PC-9 (cell line): ENCODE results near the gene ALKBH2. TPM values are rescaled to one million over a fixed set of nuclear protein-coding genes. Genes with fewer than 3 reads are reported as not detected.

Experiments used
- BruUV-seq: library from RNA; stranded (reverse); fragments of 400-500 nt; replicated peaks from 2 replicates; lab custom pipeline; 2021; lab: Mats Ljungman, UMichigan
- CTCF ChIA-PET: fragments of 300-600 bp; sonication (Branson Sonifier 250); formaldehyde crosslinking; loops from one replicate; lab custom pipeline; 2022; ENCODE audit warnings: antibody characterized with exemption; lab: Charles Lee
- POLR2A ChIA-PET: fragments of 300-600 bp; sonication (Branson Sonifier 250); formaldehyde crosslinking; loops from one replicate; lab custom pipeline; 2022; ENCODE audit warnings: antibody characterized with exemption; ENCODE audit not compliant: unreplicated experiment; lab: Charles Lee
- DNase-seq, 2 experiments: peaks; one replicate each; pipeline versions ENCODE4 v3.0.0 to v3.0.0-alpha.2; 2015 to 2022; ENCODE audit warnings: mixed read lengths in 1 of 2
- H2AFZ ChIP-seq: fragments of 200-600 bp; sonication (generic); 2 replicates; pipeline ENCODE4 v1.8.1; 2017; ENCODE audit warnings: antibody characterized with exemption
- H3F3A ChIP-seq: fragments of 200-600 bp; sonication (generic); 2 replicates; pipeline ENCODE4 v1.8.1; 2017; ENCODE audit warnings: antibody characterized with exemption, mild to moderate bottlenecking, low read depth; ENCODE audit not compliant: insufficient read depth
- H3K27ac ChIP-seq: fragments of 200-600 bp; sonication (generic); 2 replicates; pipeline ENCODE4 v1.6.1; 2016; ENCODE audit warnings: mixed run types
- H3K27me3 ChIP-seq: fragments of 200-600 bp; sonication (generic); 2 replicates; pipeline ENCODE4 v1.6.1; 2016; ENCODE audit warnings: low read depth, mixed run types; ENCODE audit not compliant: insufficient read depth
- H3K36me3 ChIP-seq: fragments of 200-600 bp; sonication (generic); 2 replicates; pipeline ENCODE4 v1.6.1; 2016; ENCODE audit warnings: low read depth, mixed run types
- H3K4me1 ChIP-seq: fragments of 200-600 bp; sonication (generic); replicated peaks from 2 replicates; pipeline ENCODE4 v1.6.1; 2016; ENCODE audit warnings: mixed run types; ENCODE audit not compliant: insufficient read depth
- H3K4me2 ChIP-seq: fragments of 200-600 bp; sonication (generic); 2 replicates; pipeline ENCODE4 v1.6.1; 2017; ENCODE audit warnings: mixed run types
- H3K4me3 ChIP-seq: fragments of 200-600 bp; sonication (generic); 2 replicates; pipeline ENCODE4 v1.6.1; 2016; ENCODE audit warnings: mixed run types
- H3K79me2 ChIP-seq: fragments of 200-600 bp; sonication (generic); 2 replicates; pipeline ENCODE4 v1.6.1; 2017; ENCODE audit warnings: low read depth, mixed run types
- H3K9me2 ChIP-seq: fragments of 200-600 bp; sonication (generic); 2 replicates; pipeline ENCODE4 v1.8.1; 2017; ENCODE audit warnings: mild to moderate bottlenecking; ENCODE audit not compliant: insufficient read depth
- H3K9me3 ChIP-seq: fragments of 200-600 bp; sonication (generic); 2 replicates; pipeline ENCODE4 v1.8.1; 2016; ENCODE audit warnings: low read depth; ENCODE audit not compliant: insufficient read depth
- H4K20me1 ChIP-seq: fragments of 200-600 bp; sonication (generic); 2 replicates; pipeline ENCODE4 v1.8.1; 2017; ENCODE audit not compliant: insufficient read depth
- CTCF ChIP-seq: fragments of 200-600 bp; sonication (generic); conservative IDR thresholded peaks from 2 replicates; pipeline ENCODE4 v1.6.1; 2017; ENCODE audit warnings: mixed run types, antibody characterized with exemption, mild to moderate bottlenecking, moderate library complexity
- EZH2 ChIP-seq: fragments of 200-600 bp; sonication (generic); IDR thresholded peaks from 2 replicates; pipeline ENCODE4 v1.8.0; 2017; ENCODE audit warnings: antibody characterized with exemption, low read depth
- intact Hi-C: fragments of 100-400 bp; cut with micrococcal nuclease; formaldehyde crosslinking; loops from one replicate; pipeline ENCODE4 v1.10.0; 2022; ENCODE audit not compliant: unreplicated experiment
- total RNA-seq: library from RNA; stranded (reverse); gene quantifications from 2 replicates; pipeline ENCODE4 v1.2.3, GENCODE V29; 2021

Gene ALKBH2
- total RNA-seq, 1 experiment from 2014 or later: 14.9 TPM

DNA sequence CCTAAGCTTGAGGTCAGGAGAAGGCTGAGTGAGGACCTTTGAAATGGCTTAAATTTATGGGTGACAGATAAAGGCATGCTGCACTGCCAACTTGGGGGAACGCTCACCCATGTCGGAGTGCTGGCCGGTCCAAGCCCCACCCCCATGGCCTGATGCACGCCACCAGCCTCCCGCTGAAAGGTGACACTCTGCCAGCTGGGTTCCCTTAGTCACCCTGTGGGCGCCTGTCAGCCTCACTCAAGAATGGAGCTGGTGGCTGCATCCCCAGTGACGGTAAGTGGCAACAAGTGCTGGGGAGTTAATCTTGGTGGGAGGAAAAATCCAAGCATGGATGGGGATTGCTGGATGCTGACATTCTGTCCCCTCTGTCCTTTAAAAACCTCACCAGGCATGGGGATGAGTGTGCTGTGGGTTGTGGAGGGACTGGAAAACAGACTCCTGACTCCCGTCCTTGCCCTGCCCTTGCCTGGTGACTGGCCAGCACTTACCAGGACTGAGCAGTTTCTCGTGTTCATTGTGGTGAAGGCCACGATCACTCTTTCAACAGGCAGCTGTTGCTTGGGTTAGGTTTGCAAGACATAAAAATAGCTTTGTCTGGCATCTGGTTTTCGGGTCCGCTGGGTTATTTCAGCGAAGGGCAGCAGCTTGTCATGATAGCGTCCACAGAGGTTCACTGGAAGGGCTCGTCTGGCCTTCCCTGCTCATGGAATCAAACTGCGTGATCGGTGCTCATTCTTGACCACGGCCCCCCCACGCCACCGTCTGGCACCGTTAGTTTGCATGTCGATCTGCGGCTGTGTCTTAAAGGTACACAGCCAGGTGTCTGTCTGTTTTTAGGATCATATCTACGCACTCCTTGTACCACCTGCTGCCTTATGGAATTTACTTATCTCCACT lies 38.1 kb upstream of the ALKBH2 start:
- Histone ChIP-seq H3K9me2 (no peaks in the 10 kb centered on the region), H4K20me1 (no peaks in the 10 kb centered on the region), H3F3A (no peaks in the 10 kb centered on the region), H3K4me2 (no peak overlapping the region), H3K4me3 (no peak overlapping the region), H3K4me1 (0 out of 2 replicates have a peak, but pooled peaks cover 4% of the 10 kb centered on the region), H2AFZ (no peak overlapping the region), H3K27ac (no peak overlapping the region), H3K9me3 (no peaks in the 10 kb centered on the region), H3K36me3 (no peaks in the 10 kb centered on the region), H3K79me2 (no peaks in the 10 kb centered on the region), H3K27me3 (peaks cover 31% of the 10 kb centered on the region)
- ChIA-PET POLR2A (no interaction called here), CTCF (interaction anchor here (0.9 kb wide), 1 partner anchor 19 kb away, joined by 3 read pairs; no protein-coding TSS in a partner anchor)
- DNase-seq: peak in 1 of 2 experiments; percentile 47
- no peak for TF ChIP-seq EZH2
- intact Hi-C loops: no loop called here
- BruUV-seq: no TSS peak

- TF ChIP-seq EZH2 (no peak), CTCF (no peak)
- H3K27ac ChIP-seq: no peak overlapping the region
- H4K20me1 ChIP-seq: no peaks in the 10 kb centered on the region
- H3K4me1 ChIP-seq: 0 out of 2 replicates have a peak, but pooled peaks cover 4% of the 10 kb centered on the region
- no peak overlapping the region for H2AFZ ChIP-seq
- DNase-seq: no peak
- no peaks in the 10 kb centered on the region for H3K9me3 ChIP-seq
- peaks cover 31% of the 10 kb centered on the region for H3K27me3 ChIP-seq
- H3K4me3 ChIP-seq: no peak overlapping the region
- POLR2A ChIA-PET: no interaction called here
- no peaks in the 10 kb centered on the region for H3K36me3 ChIP-seq
- BruUV-seq: no TSS peak
- no peaks in the 10 kb centered on the region for H3K9me2 ChIP-seq
- no peak overlapping the region for H3K4me2 ChIP-seq
- H3K79me2 ChIP-seq: no peaks in the 10 kb centered on the region
- no peaks in the 10 kb centered on the region for H3F3A ChIP-seq
- intact Hi-C loops: no loop called here
- CTCF ChIA-PET: interaction anchor here (0.9 kb wide), 1 partner anchor 19 kb away, joined by 3 read pairs; no protein-coding TSS in a partner anchor
These were observed 37.3 kb upstream of the ALKBH2 start for GRCh38 chr12:109130297-109131153.

DNA sequence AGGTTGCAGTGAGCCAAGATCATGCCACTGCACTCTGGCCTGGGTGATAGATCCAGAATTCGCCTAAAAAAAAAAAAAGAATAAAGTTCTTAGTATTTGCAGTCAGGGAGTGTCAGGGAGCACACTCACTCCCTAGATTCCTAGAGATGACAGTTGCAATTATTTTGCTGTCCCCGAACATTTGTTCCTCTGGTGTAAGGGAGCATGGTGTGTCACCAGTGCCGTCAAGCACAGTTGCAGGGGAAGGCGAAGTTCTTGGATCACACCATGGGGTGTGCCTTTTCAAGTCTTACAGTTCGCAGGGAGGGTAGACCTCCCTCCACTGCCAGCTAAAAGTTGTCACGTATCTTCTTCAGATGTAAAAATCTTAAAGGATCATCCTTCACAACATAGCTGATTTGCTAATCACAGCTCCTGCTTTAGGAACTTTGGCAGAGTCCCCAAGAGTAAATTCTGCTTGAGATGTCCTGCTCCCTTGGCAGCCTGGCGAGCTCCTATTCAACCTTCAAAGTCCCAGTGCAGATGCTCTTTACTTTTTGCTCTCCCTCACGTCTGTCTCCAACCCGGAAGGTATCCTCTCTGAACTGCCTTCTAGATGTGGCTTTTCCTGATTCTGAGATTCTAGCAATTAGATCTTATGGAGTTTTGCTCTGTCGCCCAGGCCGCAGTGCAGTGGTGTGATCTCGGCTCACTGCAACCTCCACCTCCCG lies 34.4 kb upstream of the ALKBH2 start:
- DNase-seq: no peak
- Histone ChIP-seq H3F3A (no peaks in the 10 kb centered on the region), H2AFZ (no peak overlapping the region), H3K4me2 (no peak overlapping the region), H3K27ac (no peak overlapping the region), H3K4me3 (no peak overlapping the region), H3K9me2 (no peaks in the 10 kb centered on the region), H4K20me1 (no peaks in the 10 kb centered on the region), H3K79me2 (no peaks in the 10 kb centered on the region), H3K27me3 (peaks cover 12% of the 10 kb centered on the region), H3K9me3 (no peaks in the 10 kb centered on the region), H3K4me1 (0 out of 2 replicates have a peak, but pooled peaks cover 4% of the 10 kb centered on the region), H3K36me3 (no peaks in the 10 kb centered on the region)
- intact Hi-C loops: no loop called here
- BruUV-seq: no TSS peak
- ChIA-PET CTCF (no interaction called here), POLR2A (interaction anchor here (0.7 kb wide), 1 partner anchor 126 kb away, joined by 7 read pairs; no protein-coding TSS in a partner anchor)
- no peak for TF ChIP-seq EZH2
- TF ChIP-seq CTCF: no peak
